Aorta (tissue), 5 donors: ENCODE data around the gene ADAM17. TPM values are rescaled to one million over a fixed set of nuclear protein-coding genes. Genes with fewer than 3 reads are reported as not detected.

Source experiments
- ATAC-seq: fragments of 200-7000 bp; cut with Tn5 transposase; one replicate; pipeline ENCODE4 v1.9.1; 2022; ENCODE audit warnings: moderate library complexity; ENCODE audit not compliant: low FRiP score
- DNase-seq, 2 donors: peaks; one replicate each; pipeline ENCODE4 v3.0.0-alpha.2; 2020
- H3K27ac ChIP-seq, 2 donors: one replicate each; pipeline ENCODE4 v1.5.1; 2013; ENCODE audit warnings: low read length in 2 of 2, mild to moderate bottlenecking in 2 of 2, moderate library complexity in 2 of 2, control low read depth in 1 of 2, inconsistent platforms in 1 of 2, low read depth in 1 of 2
- H3K27me3 ChIP-seq, 2 donors: one replicate each; pipeline ENCODE4 v1.6.1; 2013; ENCODE audit warnings: control low read depth in 1 of 2, low read length in 1 of 2, mild to moderate bottlenecking in 1 of 2, moderate library complexity in 1 of 2; ENCODE audit not compliant: insufficient read depth in 2 of 2, control insufficient read depth in 1 of 2
- H3K36me3 ChIP-seq, 2 donors: one replicate each; pipeline ENCODE4 v1.6.1; 2013; ENCODE audit warnings: control low read depth in 1 of 2, low read length in 1 of 2, mild to moderate bottlenecking in 1 of 2; ENCODE audit not compliant: insufficient read depth in 2 of 2, control insufficient read depth in 1 of 2
- H3K4me1 ChIP-seq, 2 donors: one replicate each; pipeline ENCODE4 v1.6.1; 2013; ENCODE audit warnings: low read length in 2 of 2, control low read depth in 1 of 2, mild to moderate bottlenecking in 1 of 2, moderate library complexity in 1 of 2; ENCODE audit not compliant: insufficient read depth in 2 of 2, control insufficient read depth in 1 of 2
- H3K4me3 ChIP-seq, 2 donors: one replicate each; pipeline ENCODE4 v1.5.1; 2013; ENCODE audit warnings: low read length in 2 of 2, control low read depth in 1 of 2, mild to moderate bottlenecking in 1 of 2
- H3K9me3 ChIP-seq: one replicate; pipeline ENCODE4 v1.6.1; 2013; ENCODE audit warnings: mild to moderate bottlenecking, low read length; ENCODE audit not compliant: control insufficient read depth
- WGBS, 2 donors: extraction: QIAGEN DNeasy Blood & Tissue Kit; methylation state at CpG; one replicate each; pipeline ENCODE4 v1.1.7; 2013; 5-methylcytosine and 5-hydroxymethylcytosine counted together
- intact Hi-C, 2 donors: fragments of 100-400 bp; cut with DNase I; formaldehyde crosslinking; loops; one replicate each; pipeline versions ENCODE4 v1.14.2 to v1.15.0; 2022
- polyA plus RNA-seq, 2 donors: library from polyadenylated mRNA; stranded (reverse); fragments of 200-250 nt; gene quantifications; one replicate each; pipeline ENCODE4 v1.2.3, GENCODE V29; 2013
- total RNA-seq, 2 donors: library from RNA; stranded (reverse); fragmentation: NEBNext Ultra II Directional; extraction: Animal tissue kit (Norgen Biotek cat#: 25700); gene quantifications; one replicate each; pipeline ENCODE4 v1.2.1, GENCODE V29; 2021
- donor health status: healthy with polysubstance abuse.
- donor health status: Bipolar disorder and iron deficiency.
- donor health status: DM: no; HTN: no; CAD: no.
- donor health status: DM: no; HTN: no; CAD: no.
- donor health status: DM: yes; HTN: yes; CAD: no.

The ADAM17 gene
- total and polyA plus RNA-seq, 4 donors, result 5.4 to 47.0 (median 26.8) TPM

GRCh38 chr2:9463698-9464034 lies 92.0 kb downstream of the ADAM17 start:
- intact Hi-C loops, result no loop called here
- peak in 1 of 2 donors; percentile 44 for DNase-seq
- no peak overlapping the region for H3K27ac ChIP-seq
- no peaks in the 10 kb centered on the region for H3K4me1 ChIP-seq
- H3K36me3 ChIP-seq, result peaks cover 0 to 7% of the 10 kb centered on the region in 2 donors
- H3K9me3 ChIP-seq, result no peaks in the 10 kb centered on the region
- no peak overlapping the region for H3K4me3 ChIP-seq
- H3K27me3 ChIP-seq, result no peaks in the 10 kb centered on the region
- ATAC-seq, result no peak
- WGBS, 2 donors, result 71 to 84% methylated on average over 7 of the region's 7 CpGs

- H3K36me3 ChIP-seq, result peaks cover 0 to 7% of the 10 kb centered on the region in 2 donors
- intact Hi-C loops, result no loop called here
- no peaks in the 10 kb centered on the region for H3K27me3 ChIP-seq
- no peak for ATAC-seq
- no peaks in the 10 kb centered on the region for H3K4me1 ChIP-seq
- no peaks in the 10 kb centered on the region for H3K9me3 ChIP-seq
- 90 to 91% methylated on average over 6 of the region's 6 CpGs for WGBS, 2 donors
- H3K27ac ChIP-seq, result no peak overlapping the region
- DNase-seq, result peak in 1 of 2 donors; percentile 12
- H3K4me3 ChIP-seq, result no peak overlapping the region
Observed at GRCh38 chr2:9462886-9463697, 92.5 kb downstream of the ADAM17 start.

GRCh38 chr2:9462313-9462712 lies 93.3 kb downstream of the ADAM17 start:
- Histone ChIP-seq H3K36me3 (peaks cover 0 to 7% of the 10 kb centered on the region in 2 donors), H3K27ac (no peak overlapping the region)
- intact Hi-C loops, result no loop called here

GRCh38 chr2:9461079-9461478 lies 94.6 kb downstream of the ADAM17 start:
- 91 to 93% methylated on average over 3 of the region's 3 CpGs for WGBS, 2 donors
- ATAC-seq (no peak), DNase-seq (no peak)
- Histone ChIP-seq H3K4me3 (no peak overlapping the region), H3K36me3 (peaks cover 0 to 7% of the 10 kb centered on the region in 2 donors), H3K4me1 (no peaks in the 10 kb centered on the region), H3K27ac (no peak overlapping the region), H3K27me3 (no peaks in the 10 kb centered on the region), H3K9me3 (no peaks in the 10 kb centered on the region)
- intact Hi-C loops, result no loop called here

More at GRCh38 chr2:9462313-9462712, 93.3 kb downstream of the ADAM17 start:
- Histone ChIP-seq H3K27me3 (no peaks in the 10 kb centered on the region), H3K4me1 (no peaks in the 10 kb centered on the region), H3K9me3 (no peaks in the 10 kb centered on the region), H3K4me3 (no peak overlapping the region)
- WGBS, 2 donors, result 75 to 85% methylated on average over 5 of the region's 5 CpGs
- no peak for DNase-seq
- ATAC-seq, result no peak

- Histone ChIP-seq H3K4me1 (no peaks in the 10 kb centered on the region), H3K9me3 (no peaks in the 10 kb centered on the region), H3K4me3 (no peak overlapping the region), H3K27me3 (no peaks in the 10 kb centered on the region), H3K36me3 (peaks cover 0 to 7% of the 10 kb centered on the region in 2 donors), H3K27ac (no peak overlapping the region)
- DNase-seq, result no peak
- no peak for ATAC-seq
- WGBS, 2 donors, result 90 to 99% methylated on average over 3 of the region's 3 CpGs
- intact Hi-C loops, result no loop called here
Observed at GRCh38 chr2:9460441-9461017, 95.1 kb downstream of the ADAM17 start.

GRCh38 chr2:9451231-9451630 lies 104.4 kb downstream of the ADAM17 start:
- Histone ChIP-seq H3K4me1 (no peaks in the 10 kb centered on the region), H3K4me3 (no peak overlapping the region), H3K27me3 (no peaks in the 10 kb centered on the region), H3K9me3 (no peaks in the 10 kb centered on the region), H3K36me3 (peaks cover 0 to 2% of the 10 kb centered on the region in 2 donors), H3K27ac (no peak overlapping the region)
- DNase-seq, result no peak
- WGBS, 2 donors, result 94 to 99% methylated on average over 1 of the region's 1 CpG
- intact Hi-C loops, result no loop called here
- ATAC-seq, result no peak

GRCh38 chr2:9445089-9445488 lies 110.5 kb downstream of the ADAM17 start:
- intact Hi-C loops, result no loop called here
- 91 to 94% methylated on average over 7 of the region's 7 CpGs for WGBS, 2 donors
- no peak for ATAC-seq
- Histone ChIP-seq H3K9me3 (no peaks in the 10 kb centered on the region), H3K4me1 (no peaks in the 10 kb centered on the region), H3K36me3 (peaks cover 0 to 5% of the 10 kb centered on the region in 2 donors), H3K27me3 (no peaks in the 10 kb centered on the region), H3K27ac (no peak overlapping the region), H3K4me3 (no peak overlapping the region)
- no peak for DNase-seq

GRCh38 chr2:9443526-9443925 lies 112.1 kb downstream of the ADAM17 start:
- H3K36me3 ChIP-seq, result peaks cover 0 to 5% of the 10 kb centered on the region in 2 donors

GRCh38 chr2:9441556-9441955 lies 114.1 kb downstream of the ADAM17 start:
- Histone ChIP-seq H3K9me3 (no peaks in the 10 kb centered on the region), H3K27me3 (no peaks in the 10 kb centered on the region), H3K36me3 (peaks cover 0 to 8% of the 10 kb centered on the region in 2 donors), H3K4me3 (no peak overlapping the region), H3K27ac (no peak overlapping the region), H3K4me1 (no peaks in the 10 kb centered on the region)
- DNase-seq (no peak), ATAC-seq (no peak)
- WGBS, 2 donors, result 32 to 35% methylated on average over 3 of the region's 3 CpGs
- intact Hi-C loops, result no loop called here

More at GRCh38 chr2:9443526-9443925, 112.1 kb downstream of the ADAM17 start:
- H3K9me3 ChIP-seq, result no peaks in the 10 kb centered on the region
- H3K27me3 ChIP-seq, result no peaks in the 10 kb centered on the region
- WGBS, 2 donors, result 92 to 93% methylated on average over 5 of the region's 5 CpGs
- no peak for DNase-seq
- no peak overlapping the region for H3K27ac ChIP-seq
- H3K4me1 ChIP-seq, result no peaks in the 10 kb centered on the region
- intact Hi-C loops, result no loop called here
- H3K4me3 ChIP-seq, result no peak overlapping the region
- no peak for ATAC-seq
